GM23248 (cell line): Measurements from ENCODE around the gene RAB36. TPM values are rescaled to one million over a fixed set of nuclear protein-coding genes. Genes with fewer than 3 reads are reported as not detected.

Experiments used
- DNase-seq: peaks from one replicate; pipeline ENCODE4 v3.0.0-alpha.2; 2015
- H2AFZ ChIP-seq: fragments of 200-600 bp; sonication (generic); 2 replicates; pipeline ENCODE4 v1.6.1; 2016; ENCODE audit warnings: antibody characterized with exemption
- H3F3A ChIP-seq: fragments of 200-600 bp; sonication (generic); 2 replicates; pipeline ENCODE4 v1.6.1; 2016; ENCODE audit warnings: mild to moderate bottlenecking, antibody characterized with exemption, mixed run types; ENCODE audit not compliant: insufficient read depth
- H3K27ac ChIP-seq: fragments of 200-600 bp; sonication (generic); 2 replicates; pipeline ENCODE4 v1.5.1; 2016; ENCODE audit warnings: mild to moderate bottlenecking
- H3K27me3 ChIP-seq: fragments of 200-600 bp; sonication (generic); replicated peaks from 2 replicates; pipeline ENCODE4 v1.6.1; 2016; ENCODE audit warnings: mild to moderate bottlenecking; ENCODE audit not compliant: insufficient read depth
- H3K36me3 ChIP-seq: fragments of 200-600 bp; sonication (generic); 2 replicates; pipeline ENCODE4 v1.6.1; 2016; ENCODE audit warnings: low read depth, mild to moderate bottlenecking
- H3K4me1 ChIP-seq: fragments of 200-600 bp; sonication (generic); 2 replicates; pipeline ENCODE4 v1.6.1; 2016; ENCODE audit warnings: mild to moderate bottlenecking; ENCODE audit not compliant: insufficient read depth
- H3K4me2 ChIP-seq: fragments of 200-600 bp; sonication (generic); one replicate; pipeline ENCODE4 v1.6.1; 2016; ENCODE audit warnings: mild to moderate bottlenecking; ENCODE audit not compliant: unreplicated experiment
- H3K4me3 ChIP-seq: fragments of 200-600 bp; sonication (generic); 2 replicates; pipeline ENCODE4 v1.5.1; 2016; ENCODE audit warnings: mild to moderate bottlenecking
- H3K79me2 ChIP-seq: fragments of 200-600 bp; sonication (generic); 2 replicates; pipeline ENCODE4 v1.6.1; 2016; ENCODE audit warnings: mild to moderate bottlenecking; ENCODE audit not compliant: insufficient read depth
- H3K9ac ChIP-seq: fragments of 200-600 bp; sonication (generic); 2 replicates; pipeline ENCODE4 v1.6.1; 2016; ENCODE audit warnings: mild to moderate bottlenecking
- H3K9me2 ChIP-seq: fragments of 200-600 bp; sonication (generic); 2 replicates; pipeline ENCODE4 v1.6.1; 2016; ENCODE audit warnings: mixed run types, mild to moderate bottlenecking, moderate library complexity; ENCODE audit not compliant: insufficient read depth
- H3K9me3 ChIP-seq: fragments of 200-600 bp; sonication (generic); one replicate; pipeline ENCODE4 v1.6.1; 2017; ENCODE audit warnings: low read depth
- H4K20me1 ChIP-seq: fragments of 200-600 bp; sonication (generic); 2 replicates; pipeline ENCODE4 v1.6.0; 2016; ENCODE audit not compliant: insufficient read depth
- EZH2 ChIP-seq: fragments of 200-600 bp; sonication (generic); IDR thresholded peaks from 2 replicates; pipeline ENCODE4 v1.6.1; 2018; ENCODE audit warnings: antibody characterized with exemption, mild to moderate bottlenecking; ENCODE audit not compliant: insufficient read depth, poor library complexity, severe bottlenecking
- EZH2phosphoT487 ChIP-seq: fragments of 200-600 bp; sonication (generic); IDR thresholded peaks from 2 replicates; pipeline ENCODE4 v1.6.1; 2018; ENCODE audit warnings: antibody characterized with exemption, moderate library complexity, mild to moderate bottlenecking, low read depth; ENCODE audit not compliant: insufficient read depth
- WGBS, 2 experiments: methylation state at CpG; one replicate each; pipeline ENCODE4 v1.1.6; 2015 to 2017; ENCODE audit warnings: low lambda C conversion rate in 2 of 2, low coverage in 1 of 2; ENCODE audit errors: missing lambda C conversion rate in 2 of 2; 5-methylcytosine and 5-hydroxymethylcytosine counted together
- in situ Hi-C: fragments of 300-500 bp; cut with MboI; formaldehyde crosslinking; loops from 2 replicates; pipeline ENCODE4 v1.15.0; 2020
- polyA plus RNA-seq: library from polyadenylated mRNA; unstranded; fragments of >200 nt; fragmentation: Nextera tagmentation; extraction: Ambion mirVana; gene quantifications from 2 replicates; pipeline ENCODE4 v1.2.1, GENCODE V29; 2016
- total RNA-seq: library from RNA; depleted of rRNA; stranded (reverse); fragments of >200 nt; shearing (Covaris generic); gene quantifications from 2 replicates; pipeline ENCODE4 v1.2.3, GENCODE V29; 2014

Gene RAB36
- total and polyA plus RNA-seq, 2 experiments from 2014 or later, result 3.5 to 6.8 TPM

DNA sequence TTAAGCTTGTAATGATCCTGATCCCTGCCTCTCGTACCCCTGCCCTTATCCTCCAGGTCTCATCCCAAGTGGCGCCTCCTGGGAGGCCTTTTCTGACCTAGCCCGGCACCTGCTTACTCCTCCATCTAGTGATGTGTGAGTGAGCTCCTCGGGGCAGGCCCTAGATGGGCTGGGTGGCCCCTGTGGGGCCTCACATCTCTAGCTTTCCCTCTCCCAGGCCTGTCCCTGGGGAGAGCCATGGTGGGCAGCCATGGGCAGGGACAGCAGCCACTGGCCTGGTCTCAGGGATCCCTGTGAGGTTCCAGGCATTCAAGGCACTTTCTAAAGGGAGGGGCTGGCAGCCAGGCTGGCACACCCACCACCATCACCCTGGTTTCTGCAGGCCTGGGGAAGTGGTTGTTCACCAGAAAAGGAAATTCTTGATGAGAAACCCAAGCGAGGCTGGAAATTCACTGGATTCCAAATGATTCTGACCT, 47.0 kb upstream of the RAB36 start:
- in situ Hi-C loops, result no loop called here
- Histone ChIP-seq H3F3A (no peaks in the 10 kb centered on the region), H3K36me3 (no peaks in the 10 kb centered on the region), H3K4me1 (no peaks in the 10 kb centered on the region), H3K4me2 (no peak overlapping the region), H3K9ac (no peak overlapping the region), H3K27ac (no peak overlapping the region), H3K9me2 (no peaks in the 10 kb centered on the region), H3K27me3 (no peaks in the 10 kb centered on the region), H3K79me2 (no peaks in the 10 kb centered on the region), H3K9me3 (no peaks in the 10 kb centered on the region), H2AFZ (no peak overlapping the region), H3K4me3 (no peak overlapping the region), H4K20me1 (no peaks in the 10 kb centered on the region)
- no peak for DNase-seq
- no peak for TF ChIP-seq EZH2phosphoT487
- no peak for TF ChIP-seq EZH2
- WGBS, 2 experiments, result 68 to 72% methylated on average over 5 of the region's 5 CpGs

DNA sequence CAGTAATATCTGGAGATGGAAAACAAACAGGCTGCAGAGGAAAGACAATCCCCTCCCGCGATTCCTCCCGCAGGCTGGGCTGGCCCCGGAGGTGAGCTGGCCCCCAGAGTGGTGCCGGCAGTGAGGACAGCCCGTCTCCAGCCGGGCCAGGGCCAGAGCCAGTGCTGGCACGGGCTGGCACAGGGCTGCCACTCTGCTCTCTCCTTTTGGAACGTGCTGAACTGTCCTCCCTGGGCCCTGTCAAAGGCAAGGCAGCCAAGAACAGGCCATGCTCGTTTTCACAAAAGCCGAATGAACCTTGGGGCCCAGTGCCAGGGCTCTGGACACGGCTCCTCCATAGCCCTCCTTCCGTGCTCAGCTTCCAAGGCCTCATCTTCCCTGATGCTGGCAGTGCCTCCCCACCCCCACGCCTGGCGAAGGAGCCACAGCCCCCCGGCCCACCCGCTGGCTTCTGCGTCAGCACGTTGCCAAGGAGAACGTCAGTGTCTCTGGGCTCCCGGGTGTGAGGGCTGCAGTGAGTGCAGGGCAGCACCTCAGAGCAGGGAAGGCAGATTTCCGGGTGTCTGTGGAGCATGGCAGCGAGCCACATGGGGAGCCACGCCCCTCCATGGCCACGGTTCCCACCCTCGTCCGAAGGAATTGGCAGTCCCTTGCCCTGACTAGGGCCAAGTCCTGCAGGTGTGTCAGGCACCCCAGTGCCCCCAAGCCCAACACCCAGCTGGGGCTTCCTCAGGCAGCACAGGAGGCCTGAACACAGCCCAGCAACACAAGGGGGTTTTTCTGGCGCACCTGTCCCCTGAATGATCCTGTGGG, 46.4 kb upstream of the RAB36 start:
- 45 to 49% methylated on average over 24 of the region's 28 CpGs for WGBS, 2 experiments
- in situ Hi-C loops, result no loop called here

DNA sequence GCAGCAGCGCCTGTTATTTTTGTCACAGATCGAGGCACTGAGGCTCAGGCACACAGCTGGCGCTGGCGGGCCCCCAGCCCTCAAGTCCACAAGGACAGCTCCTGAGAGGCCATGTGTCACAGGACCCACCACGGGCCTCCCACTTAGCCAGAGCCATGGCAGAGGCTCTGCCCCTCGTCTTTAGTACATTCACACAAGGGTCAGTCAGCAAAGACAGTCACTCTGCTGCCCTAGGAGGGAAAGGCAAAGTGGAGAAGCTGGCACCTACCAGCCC, 45.8 kb upstream of the RAB36 start:
- WGBS, 2 experiments, result 73 to 84% methylated on average over 6 of the region's 6 CpGs
- no peaks in the 10 kb centered on the region for H3K79me2 ChIP-seq
- DNase-seq, result no peak
- no peak overlapping the region for H3K4me3 ChIP-seq
- H3K27ac ChIP-seq, result no peak overlapping the region
- no peaks in the 10 kb centered on the region for H3K36me3 ChIP-seq
- in situ Hi-C loops, result no loop called here
- TF ChIP-seq EZH2phosphoT487, result no peak
- TF ChIP-seq EZH2, result no peak
- H3K27me3 ChIP-seq, result no peaks in the 10 kb centered on the region
- no peaks in the 10 kb centered on the region for H3K4me1 ChIP-seq
- no peaks in the 10 kb centered on the region for H3F3A ChIP-seq
- H3K4me2 ChIP-seq, result no peak overlapping the region
- H2AFZ ChIP-seq, result no peak overlapping the region
- H3K9ac ChIP-seq, result no peak overlapping the region
- no peaks in the 10 kb centered on the region for H3K9me2 ChIP-seq
- no peaks in the 10 kb centered on the region for H3K9me3 ChIP-seq
- no peaks in the 10 kb centered on the region for H4K20me1 ChIP-seq

More for the DNA sequence above, 46.4 kb upstream of the RAB36 start:
- Histone ChIP-seq H3K27me3 (no peaks in the 10 kb centered on the region), H3K27ac (no peak overlapping the region), H2AFZ (no peak overlapping the region), H3K4me2 (no peak overlapping the region), H3K9ac (no peak overlapping the region), H3K4me3 (no peak overlapping the region), H3K36me3 (no peaks in the 10 kb centered on the region), H4K20me1 (no peaks in the 10 kb centered on the region), H3F3A (no peaks in the 10 kb centered on the region), H3K9me2 (no peaks in the 10 kb centered on the region), H3K4me1 (no peaks in the 10 kb centered on the region), H3K9me3 (no peaks in the 10 kb centered on the region), H3K79me2 (no peaks in the 10 kb centered on the region)
- TF ChIP-seq EZH2 (no peak), EZH2phosphoT487 (no peak)
- DNase-seq, result no peak

DNA sequence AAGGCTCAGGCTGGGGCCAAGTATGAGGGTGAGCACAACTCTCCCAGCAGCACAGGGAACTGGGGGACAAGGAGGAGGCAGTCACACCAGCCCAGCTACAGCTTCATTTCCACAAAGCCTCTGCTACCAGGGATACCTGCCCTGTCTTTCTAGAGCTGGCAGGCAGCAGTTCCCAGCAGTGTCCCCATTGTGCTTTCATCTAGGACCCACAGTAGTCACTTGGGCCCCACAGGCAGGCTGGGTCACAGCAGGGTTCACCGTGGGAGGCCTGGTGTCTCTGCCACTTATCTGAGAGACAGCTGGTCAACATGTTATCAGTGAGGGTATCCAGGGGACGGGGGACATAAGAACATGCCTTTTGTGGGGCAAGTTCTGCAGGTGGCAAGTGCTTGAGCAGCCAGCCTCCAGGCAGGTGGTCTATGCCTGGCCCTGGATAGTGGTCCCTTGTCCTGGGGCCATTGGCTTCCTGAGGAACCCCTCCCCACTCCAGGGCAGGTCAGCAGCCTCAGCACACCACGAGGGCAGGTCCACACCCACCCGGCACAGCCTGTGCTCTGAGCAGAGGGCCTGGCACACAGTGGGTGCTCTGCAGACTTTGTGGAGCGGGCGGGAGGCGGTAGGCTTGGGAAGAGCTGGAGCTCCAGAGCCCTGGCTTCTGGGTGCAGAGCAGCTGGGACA, 45.0 kb upstream of the RAB36 start:
- H3F3A ChIP-seq, result no peaks in the 10 kb centered on the region
- no peak for DNase-seq
- H2AFZ ChIP-seq, result no peak overlapping the region
- no peak overlapping the region for H3K27ac ChIP-seq
- WGBS, 2 experiments, result 82% methylated on average over 7 of the region's 7 CpGs
- no peak for TF ChIP-seq EZH2
- no peak for TF ChIP-seq EZH2phosphoT487
- in situ Hi-C loops, result no loop called here
- H4K20me1 ChIP-seq, result no peaks in the 10 kb centered on the region
- no peaks in the 10 kb centered on the region for H3K36me3 ChIP-seq
- H3K4me3 ChIP-seq, result no peak overlapping the region
- no peak overlapping the region for H3K9ac ChIP-seq
- H3K9me2 ChIP-seq, result no peaks in the 10 kb centered on the region
- H3K4me1 ChIP-seq, result no peaks in the 10 kb centered on the region
- H3K27me3 ChIP-seq, result no peaks in the 10 kb centered on the region
- H3K79me2 ChIP-seq, result no peaks in the 10 kb centered on the region
- H3K4me2 ChIP-seq, result no peak overlapping the region
- no peaks in the 10 kb centered on the region for H3K9me3 ChIP-seq
